ENCODE data around the gene FBXO47.
A peak's percentile ranks its signal among the peaks of the same experiment; 100 is the strongest.
"Not testable (repeated sequence)": the region's sequence is repeated elsewhere in the genome, so short reads cannot be mapped to it uniquely, and the experiment has no call there.

The FBXO47 gene

GRCh38 chr17:38980490-38981217, 13.5 kb upstream of the FBXO47 start:
- no peak for DNase-seq (ENCODE audit: low spot score)

GRCh38 chr17:38978180-38978579, 11.0 kb upstream of the FBXO47 start:
- no peak for DNase-seq (ENCODE audit: low spot score)

- DNase-seq (ENCODE audit: low spot score) = peak; percentile 29
Observed at GRCh38 chr17:38976187-38976551, 9.0 kb upstream of the FBXO47 start.

- DNase-seq (ENCODE audit: low spot score) = no peak
Observed at GRCh38 chr17:38970804-38971203, 3.6 kb upstream of the FBXO47 start.

GRCh38 chr17:38970128-38970527, 2.9 kb upstream of the FBXO47 start:
- DNase-seq (ENCODE audit: low spot score) = no peak

GRCh38 chr17:38969281-38969680, 2.1 kb upstream of the FBXO47 start:
- no peak for DNase-seq (ENCODE audit: low spot score)

- no peak for DNase-seq (ENCODE audit: low spot score)
Observed at GRCh38 chr17:38961413-38961812, 5.8 kb downstream of the FBXO47 start.

- no peak for DNase-seq (ENCODE audit: low spot score)
Observed at GRCh38 chr17:38960402-38960801, 6.8 kb downstream of the FBXO47 start.

- DNase-seq (ENCODE audit: low spot score) = no peak
Observed at GRCh38 chr17:38959508-38959907, 7.7 kb downstream of the FBXO47 start.

GRCh38 chr17:38958756-38959155, 8.4 kb downstream of the FBXO47 start:
- no peak for DNase-seq (ENCODE audit: low spot score)

GRCh38 chr17:38958326-38958725, 8.9 kb downstream of the FBXO47 start:
- DNase-seq (ENCODE audit: low spot score) = no peak

- not testable (repeated sequence) for DNase-seq (ENCODE audit: low spot score)
Observed at GRCh38 chr17:38953800-38954199, 13.4 kb downstream of the FBXO47 start.

GRCh38 chr17:38947189-38947588, 20.0 kb downstream of the FBXO47 start:
- no peak for DNase-seq (ENCODE audit: low spot score)

GRCh38 chr17:38943607-38944006, 23.6 kb downstream of the FBXO47 start:
- DNase-seq (ENCODE audit: low spot score) = peak; percentile 51

GRCh38 chr17:38942696-38943334, 24.4 kb downstream of the FBXO47 start:
- no peak for DNase-seq (ENCODE audit: low spot score)

GRCh38 chr17:38940404-38940803, 26.8 kb downstream of the FBXO47 start:
- DNase-seq (ENCODE audit: low spot score) = no peak

- DNase-seq (ENCODE audit: low spot score) = no peak
Observed at GRCh38 chr17:38939987-38940386, 27.2 kb downstream of the FBXO47 start.

- DNase-seq (ENCODE audit: low spot score) = not testable (repeated sequence)
Observed at GRCh38 chr17:38933962-38934361, 33.2 kb downstream of the FBXO47 start.

GRCh38 chr17:38930782-38931181, 36.4 kb downstream of the FBXO47 start:
- not testable (repeated sequence) for DNase-seq (ENCODE audit: low spot score)

- DNase-seq (ENCODE audit: low spot score) = peak; percentile 76
Observed at GRCh38 chr17:38926293-38927070, 40.7 kb downstream of the FBXO47 start.

- DNase-seq (ENCODE audit: low spot score) = no peak
Observed at GRCh38 chr17:38925263-38925995, 41.8 kb downstream of the FBXO47 start, which contains the start of gene LASP1NB. Gene LASP1NB, plus strand, starts transcription at chr17:38925614.
